Measurements from ENCODE around the gene TTC16.
A peak's percentile ranks its signal among the peaks of the same experiment; 100 is the strongest.

TTC16 gene

GRCh38 chr9:127744398-127745110, 28.7 kb downstream of the TTC16 start:
- Histone ChIP-seq H3K4me3 (ENCODE audit: low read depth in 1 of 2, low read length in 1 of 2) (no peak overlapping the region), H3K36me3 (peaks cover 100% of the 10 kb centered on the region), H3K27me3 (no peaks in the 10 kb centered on the region), H3K4me1 (ENCODE audit: control insufficient read depth in 1 of 2, insufficient read depth in 1 of 2, low read depth in 1 of 2, low read length in 1 of 2) (peaks cover 5% of the 10 kb centered on the region in 2 experiments), H3K9me3 (no peaks in the 10 kb centered on the region), H3K27ac (no peak overlapping the region)
- TF ChIP-seq CTCF (IDR thresholded peaks at IDR 0.05): no peak

- no peaks in the 10 kb centered on the region for H3K9me3 ChIP-seq
- no peaks in the 10 kb centered on the region for H3K27me3 ChIP-seq
- no peak overlapping the region for H3K27ac ChIP-seq
- no peak overlapping the region for H3K4me3 ChIP-seq (ENCODE audit: low read depth in 1 of 2, low read length in 1 of 2)
- no peak for TF ChIP-seq CTCF (IDR thresholded peaks at IDR 0.05)
- peaks cover 100% of the 10 kb centered on the region for H3K36me3 ChIP-seq
- peaks cover 9% of the 10 kb centered on the region in 2 experiments for H3K4me1 ChIP-seq (ENCODE audit: control insufficient read depth in 1 of 2, insufficient read depth in 1 of 2, low read depth in 1 of 2, low read length in 1 of 2)
Observed at GRCh38 chr9:127746959-127747569, 31.2 kb downstream of the TTC16 start.

- H3K27ac ChIP-seq: peak overlapping the region; percentile 25
- TF ChIP-seq CTCF (IDR thresholded peaks at IDR 0.05): no peak
- peaks cover 99% of the 10 kb centered on the region for H3K36me3 ChIP-seq
- no peak overlapping the region for H3K4me3 ChIP-seq (ENCODE audit: low read depth in 1 of 2, low read length in 1 of 2)
- no peaks in the 10 kb centered on the region for H3K27me3 ChIP-seq
- no peaks in the 10 kb centered on the region for H3K9me3 ChIP-seq
- H3K4me1 ChIP-seq (ENCODE audit: control insufficient read depth in 1 of 2, insufficient read depth in 1 of 2, low read depth in 1 of 2, low read length in 1 of 2): peaks cover 9% of the 10 kb centered on the region in 2 experiments
Observed at GRCh38 chr9:127749090-127749787, 33.4 kb downstream of the TTC16 start.

GRCh38 chr9:127751269-127752054, 35.6 kb downstream of the TTC16 start:
- Histone ChIP-seq H3K27ac (no peak overlapping the region), H3K4me3 (ENCODE audit: low read depth in 1 of 2, low read length in 1 of 2) (no peak overlapping the region), H3K36me3 (peaks cover 94% of the 10 kb centered on the region), H3K9me3 (no peaks in the 10 kb centered on the region), H3K27me3 (no peaks in the 10 kb centered on the region), H3K4me1 (ENCODE audit: control insufficient read depth in 1 of 2, insufficient read depth in 1 of 2, low read depth in 1 of 2, low read length in 1 of 2) (peaks cover 9% of the 10 kb centered on the region in 2 experiments)
- no peak for TF ChIP-seq CTCF (IDR thresholded peaks at IDR 0.05)

- TF ChIP-seq CTCF (IDR thresholded peaks at IDR 0.05): no peak
Observed at GRCh38 chr9:127753148-127753547, 37.3 kb downstream of the TTC16 start.

More at GRCh38 chr9:127753148-127753547, 37.3 kb downstream of the TTC16 start:
- H3K4me1 ChIP-seq (ENCODE audit: control insufficient read depth in 1 of 2, insufficient read depth in 1 of 2, low read depth in 1 of 2, low read length in 1 of 2): peaks cover 9% of the 10 kb centered on the region in 2 experiments
- H3K36me3 ChIP-seq: peaks cover 89% of the 10 kb centered on the region
- no peaks in the 10 kb centered on the region for H3K27me3 ChIP-seq
- H3K4me3 ChIP-seq (ENCODE audit: low read depth in 1 of 2, low read length in 1 of 2): no peak overlapping the region
- H3K27ac ChIP-seq: no peak overlapping the region
- H3K9me3 ChIP-seq: no peaks in the 10 kb centered on the region

Measured in neutrophil (primary cell).